ENCODE data around the gene WDR75.

WDR75 gene

DNA sequence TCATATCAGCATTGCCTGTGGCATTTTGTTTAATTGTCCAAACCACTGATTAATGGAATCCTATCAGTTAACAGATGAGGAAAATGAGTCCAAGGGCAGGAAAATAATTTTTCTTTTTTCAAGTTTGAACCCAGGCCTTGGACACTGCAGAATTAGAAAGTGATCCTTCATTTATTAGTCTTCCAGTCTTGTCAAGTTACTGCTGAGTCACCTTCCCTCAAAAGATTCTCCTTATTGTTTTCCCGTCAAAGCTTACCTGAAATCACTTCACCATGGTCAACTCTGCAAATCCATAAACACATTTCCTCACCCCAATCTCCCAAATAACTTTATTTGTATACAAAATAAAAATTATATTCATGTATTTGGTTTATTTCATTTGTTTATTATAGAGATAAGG lies 57.9 kb downstream of the WDR75 start:
- in situ Hi-C loops (cut with MboI; ENCODE audit: low pct_unique_long_range_greater_than_20kb, low sequenced_read_pairs, unreplicated experiment) = no loop called here
- DNase-seq (ENCODE audit: low spot score) = no peak

DNA sequence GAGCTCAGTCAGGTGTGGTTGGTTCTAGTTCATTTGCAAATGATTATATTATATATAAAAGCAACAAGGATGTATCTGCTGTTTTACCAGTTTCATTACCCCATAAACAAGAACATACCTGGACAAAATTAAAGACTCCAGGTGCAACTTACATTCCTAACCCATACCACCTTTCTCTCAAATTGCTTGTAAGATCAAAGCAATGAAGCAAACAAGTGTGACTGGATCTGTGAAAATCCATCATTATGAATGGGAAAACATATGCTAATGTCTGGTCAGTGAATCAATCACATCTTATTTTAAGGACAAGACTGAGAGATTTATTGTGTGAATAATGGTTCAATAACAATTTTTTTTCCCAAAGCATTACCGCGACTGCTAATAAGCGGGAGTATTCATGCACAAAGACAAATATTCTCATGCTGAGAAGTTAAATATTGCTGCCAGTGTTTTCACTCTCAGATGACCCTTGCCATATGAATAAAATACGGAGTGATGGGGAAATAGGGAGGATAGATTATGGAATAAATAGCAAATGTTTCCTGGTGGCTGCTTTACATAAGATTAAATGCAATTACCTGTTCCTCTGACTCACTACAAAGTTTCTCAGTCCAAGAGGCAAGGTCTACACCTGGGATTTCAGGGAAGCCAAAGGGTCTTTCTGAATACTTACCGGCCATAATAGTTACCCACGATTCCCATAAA lies 59.3 kb downstream of the WDR75 start:
- TF ChIP-seq, protein P1, sequence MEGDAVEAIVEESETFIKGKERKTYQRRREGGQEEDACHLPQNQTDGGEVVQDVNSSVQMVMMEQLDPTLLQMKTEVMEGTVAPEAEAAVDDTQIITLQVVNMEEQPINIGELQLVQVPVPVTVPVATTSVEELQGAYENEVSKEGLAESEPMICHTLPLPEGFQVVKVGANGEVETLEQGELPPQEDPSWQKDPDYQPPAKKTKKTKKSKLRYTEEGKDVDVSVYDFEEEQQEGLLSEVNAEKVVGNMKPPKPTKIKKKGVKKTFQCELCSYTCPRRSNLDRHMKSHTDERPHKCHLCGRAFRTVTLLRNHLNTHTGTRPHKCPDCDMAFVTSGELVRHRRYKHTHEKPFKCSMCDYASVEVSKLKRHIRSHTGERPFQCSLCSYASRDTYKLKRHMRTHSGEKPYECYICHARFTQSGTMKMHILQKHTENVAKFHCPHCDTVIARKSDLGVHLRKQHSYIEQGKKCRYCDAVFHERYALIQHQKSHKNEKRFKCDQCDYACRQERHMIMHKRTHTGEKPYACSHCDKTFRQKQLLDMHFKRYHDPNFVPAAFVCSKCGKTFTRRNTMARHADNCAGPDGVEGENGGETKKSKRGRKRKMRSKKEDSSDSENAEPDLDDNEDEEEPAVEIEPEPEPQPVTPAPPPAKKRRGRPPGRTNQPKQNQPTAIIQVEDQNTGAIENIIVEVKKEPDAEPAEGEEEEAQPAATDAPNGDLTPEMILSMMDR (IDR thresholded peaks at IDR 0.05; ENCODE audit: extremely low read depth, insufficient read depth, missing control alignments) = no peak
- no peak for DNase-seq (ENCODE audit: low spot score)
- in situ Hi-C loops (cut with MboI; ENCODE audit: low pct_unique_long_range_greater_than_20kb, low sequenced_read_pairs, unreplicated experiment) = no loop called here

More for the DNA sequence above, 57.9 kb downstream of the WDR75 start:
- TF ChIP-seq, protein P1 (IDR thresholded peaks at IDR 0.05; ENCODE audit: extremely low read depth, insufficient read depth, missing control alignments) = no peak

DNA sequence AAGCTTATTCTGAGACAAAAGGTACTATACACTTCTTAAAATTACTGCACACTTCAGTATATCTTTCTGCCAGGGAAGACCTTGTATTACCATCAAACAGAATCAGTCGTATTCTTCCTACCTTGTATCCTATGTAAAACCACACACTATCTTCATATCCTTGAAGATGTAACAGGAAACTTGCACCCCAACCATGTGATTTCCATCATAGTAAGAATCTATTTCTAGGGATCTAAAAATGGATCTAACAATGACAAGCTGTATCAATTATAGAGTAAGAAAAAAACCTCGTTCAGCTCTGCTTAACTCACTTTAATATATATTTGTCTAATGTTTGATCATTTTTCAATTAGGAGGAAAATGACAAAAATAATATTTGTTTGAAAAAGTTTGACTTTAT lies 60.2 kb downstream of the WDR75 start:
- no peak for DNase-seq (ENCODE audit: low spot score)
- in situ Hi-C loops (cut with MboI; ENCODE audit: low pct_unique_long_range_greater_than_20kb, low sequenced_read_pairs, unreplicated experiment) = no loop called here
- TF ChIP-seq, protein P1 (IDR thresholded peaks at IDR 0.05; ENCODE audit: extremely low read depth, insufficient read depth, missing control alignments) = no peak

DNA sequence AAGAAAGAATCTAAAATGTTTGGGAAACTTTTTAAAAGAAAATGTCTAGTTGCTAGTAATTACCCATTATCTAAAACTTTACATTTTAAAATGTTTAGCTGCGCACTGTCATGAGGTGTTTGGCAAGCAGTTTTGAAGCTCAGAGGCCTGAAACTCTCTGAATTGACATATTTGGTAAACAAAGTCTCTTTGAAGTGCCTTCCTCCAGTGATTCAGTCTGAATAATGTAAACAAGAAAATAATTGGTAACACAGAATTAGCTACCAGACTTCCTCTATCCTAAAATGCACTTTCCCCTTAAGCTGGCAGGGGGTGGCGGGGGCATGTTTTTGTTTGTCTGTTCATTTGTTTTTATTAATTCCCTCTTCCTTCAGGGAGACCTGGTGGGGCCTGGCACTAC lies 61.4 kb downstream of the WDR75 start:
- TF ChIP-seq, protein P1 (IDR thresholded peaks at IDR 0.05; ENCODE audit: extremely low read depth, insufficient read depth, missing control alignments) = no peak
- in situ Hi-C loops (cut with MboI; ENCODE audit: low pct_unique_long_range_greater_than_20kb, low sequenced_read_pairs, unreplicated experiment) = no loop called here
- DNase-seq (ENCODE audit: low spot score) = no peak

DNA sequence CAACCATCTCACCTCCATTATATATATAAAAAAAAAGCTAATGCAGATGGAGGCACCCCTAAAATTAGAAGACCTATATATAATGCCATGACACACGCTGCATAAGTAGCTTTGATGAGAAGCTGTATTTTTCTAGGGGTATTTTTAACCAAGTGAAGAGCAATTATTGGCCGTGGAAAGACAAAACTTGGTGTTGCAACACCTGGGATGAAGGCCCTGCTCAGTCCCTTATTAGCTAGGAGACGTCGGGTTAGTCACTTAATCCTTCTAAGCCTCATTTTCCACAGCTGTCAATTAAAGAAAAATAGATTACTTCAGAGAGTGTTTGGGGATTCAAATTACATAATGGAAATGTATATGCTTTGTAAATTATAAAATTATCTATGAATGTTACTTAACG lies 63.0 kb downstream of the WDR75 start:
- in situ Hi-C loops (cut with MboI; ENCODE audit: low pct_unique_long_range_greater_than_20kb, low sequenced_read_pairs, unreplicated experiment) = no loop called here
- DNase-seq (ENCODE audit: low spot score) = no peak
- TF ChIP-seq, protein P1 (IDR thresholded peaks at IDR 0.05; ENCODE audit: extremely low read depth, insufficient read depth, missing control alignments) = no peak

DNA sequence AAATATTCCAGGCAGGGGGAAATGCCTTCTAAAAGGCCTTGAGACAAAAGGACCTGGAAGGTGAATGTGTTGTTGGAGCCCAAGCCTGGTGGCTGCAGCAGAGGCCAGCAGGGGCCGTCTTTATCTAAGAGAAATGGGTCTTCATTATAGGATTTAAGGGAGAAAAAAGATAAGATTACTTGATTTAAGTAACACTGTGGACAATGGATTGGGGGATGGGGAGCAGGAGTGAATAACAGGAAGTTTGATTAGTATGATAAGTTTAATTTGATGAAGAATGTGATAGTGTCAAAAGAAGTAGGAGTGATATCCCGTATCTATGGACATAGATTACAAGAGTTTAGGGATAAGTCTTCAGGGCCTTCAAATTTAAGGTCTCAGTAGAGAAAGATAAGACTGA lies 64.2 kb downstream of the WDR75 start:
- DNase-seq (ENCODE audit: low spot score) = no peak
- TF ChIP-seq, protein P1 (IDR thresholded peaks at IDR 0.05; ENCODE audit: extremely low read depth, insufficient read depth, missing control alignments) = no peak
- in situ Hi-C loops (cut with MboI; ENCODE audit: low pct_unique_long_range_greater_than_20kb, low sequenced_read_pairs, unreplicated experiment) = no loop called here
